H1 (cell line): ENCODE data around the gene CYBA.

ENCODE experiments used
- ATF3 ChIP-seq: IDR thresholded peaks from 2 replicates; pipeline ENCODE4 v1.6.1; 2011; ENCODE audit warnings: low read depth, mild to moderate bottlenecking, low read length; ENCODE audit not compliant: insufficient read depth
- CHD2 ChIP-seq: IDR thresholded peaks from 2 replicates; pipeline ENCODE4 v1.6.1; 2012; ENCODE audit warnings: low read length, improper control_type of control experiment
- CTCF ChIP-seq, 3 experiments: IDR thresholded peaks; 1 replicate in 2 of 3; 2 replicates in 1 of 3; pipeline versions ENCODE4 v1.5.1 to v1.6.1; 2011; ENCODE audit warnings: low read length in 3 of 3, mild to moderate bottlenecking in 3 of 3, inconsistent platforms in 2 of 3, low read depth in 1 of 3, moderate library complexity in 1 of 3; ENCODE audit not compliant: insufficient read depth in 1 of 3; ENCODE audit errors: control extremely low read depth in 1 of 3
- HDAC2 ChIP-seq, 2 experiments: fragments of 300-600 bp in 1 of 2; sonication (generic) in 1 of 2; IDR thresholded peaks; 2 replicates each; pipeline ENCODE4 v1.6.1; 2011 to 2012; ENCODE audit warnings: low read depth in 2 of 2, low read length in 2 of 2, mild to moderate bottlenecking in 2 of 2, moderate library complexity in 2 of 2, borderline replicate concordance in 1 of 2, inconsistent platforms in 1 of 2
- JUND ChIP-seq: IDR thresholded peaks from 2 replicates; pipeline ENCODE4 v1.6.1; 2011; ENCODE audit warnings: mild to moderate bottlenecking, improper control_type of control experiment, low read length
- NRF1 ChIP-seq: IDR thresholded peaks from 2 replicates; pipeline ENCODE4 v1.6.1; 2011; ENCODE audit warnings: mild to moderate bottlenecking, low read depth, low read length, improper control_type of control experiment
- RFX5 ChIP-seq: IDR thresholded peaks from 2 replicates; pipeline ENCODE4 v1.6.1; 2011; ENCODE audit warnings: low read depth, low read length, improper control_type of control experiment, borderline replicate concordance
- SIX5 ChIP-seq: IDR thresholded peaks from 2 replicates; pipeline ENCODE4 v1.6.1; 2011; ENCODE audit warnings: mild to moderate bottlenecking, low read depth, low read length
- SUZ12 ChIP-seq: fragments of 200-600 bp; sonication (generic); IDR thresholded peaks from 2 replicates; pipeline ENCODE4 v1.6.1; 2012; ENCODE audit warnings: mild to moderate bottlenecking, inconsistent platforms, low read length, moderate library complexity, mixed read lengths
- TAF1 ChIP-seq: IDR thresholded peaks from 2 replicates; pipeline ENCODE4 v1.6.1; 2011; ENCODE audit warnings: mild to moderate bottlenecking, low read depth, low read length
- ZNF274 ChIP-seq: IDR thresholded peaks from 2 replicates; pipeline ENCODE4 v1.7.0; 2012; ENCODE audit warnings: low read length, borderline replicate concordance; ENCODE audit errors: extremely low read depth

- TF ChIP-seq CTCF (IDR thresholded peaks at IDR 0.05; ENCODE audit: control extremely low read depth in 1 of 3, insufficient read depth in 1 of 3, low read depth in 1 of 3, low read length in 3 of 3) (no peak), SUZ12 (no peak), TAF1 (no peak), ZNF274 (no peak), ATF3 (no peak), HDAC2 (IDR thresholded peaks at IDR 0.05; ENCODE audit: borderline replicate concordance in 1 of 2, low read depth in 2 of 2, low read length in 2 of 2) (no peak), CHD2 (no peak), NRF1 (no peak), SIX5 (no peak), RFX5 (no peak), JUND (no peak)
These were observed 10.8 kb downstream of the CYBA start for GRCh38 chr16:88640039-88640495.
